Calu3 (cell line): ENCODE data around the gene TARDBP. TPM values are rescaled to one million over a fixed set of nuclear protein-coding genes. Genes with fewer than 3 reads are reported as not detected.

Source experiments
- BruUV-seq: library from RNA; stranded (reverse); fragments of 400-500 nt; replicated peaks from 2 replicates; lab custom pipeline; 2021; lab: Mats Ljungman, UMichigan
- CTCF ChIA-PET: fragments of 300-600 bp; sonication (Branson Sonifier 250); formaldehyde crosslinking; loops from one replicate; lab custom pipeline; 2022; ENCODE audit warnings: antibody characterized with exemption; lab: Charles Lee
- DNase-seq: peaks from one replicate; pipeline ENCODE4 v3.0.0; 2022
- H3K27ac Mint-ChIP-seq: one replicate; pipeline ENCODE4 v1.8.0; 2022; ENCODE audit warnings: mixed read lengths; ENCODE audit not compliant: unreplicated experiment
- H3K27me3 Mint-ChIP-seq: one replicate; pipeline ENCODE4 v1.8.0; 2022; ENCODE audit warnings: mixed read lengths; ENCODE audit not compliant: unreplicated experiment
- H3K36me3 Mint-ChIP-seq: one replicate; pipeline ENCODE4 v1.8.0; 2022; ENCODE audit warnings: mild to moderate bottlenecking, moderate library complexity, mixed read lengths; ENCODE audit not compliant: insufficient read depth, unreplicated experiment
- H3K4me1 Mint-ChIP-seq: one replicate; pipeline ENCODE4 v1.8.0; 2022; ENCODE audit warnings: mild to moderate bottlenecking, low read depth, mixed read lengths; ENCODE audit not compliant: unreplicated experiment
- H3K4me3 Mint-ChIP-seq: one replicate; pipeline ENCODE4 v1.8.0; 2022; ENCODE audit warnings: mild to moderate bottlenecking, low read depth, moderate library complexity, mixed read lengths; ENCODE audit not compliant: unreplicated experiment
- H3K9me3 Mint-ChIP-seq: one replicate; pipeline ENCODE4 v1.8.0; 2022; ENCODE audit warnings: low read depth, mixed read lengths; ENCODE audit not compliant: unreplicated experiment
- intact Hi-C: fragments of 100-400 bp; cut with micrococcal nuclease; formaldehyde crosslinking; loops from one replicate; pipeline ENCODE4 v1.10.0; 2022; ENCODE audit not compliant: unreplicated experiment
- total RNA-seq: library from RNA; stranded (reverse); gene quantifications from 2 replicates; pipeline ENCODE4 v1.2.3, GENCODE V29; 2022
- TF ChIP-seq, protein P1 (sequence below): fragments of 200-600 bp; IDR thresholded peaks from one replicate; pipeline ENCODE4 v1.8.0; 2022; ENCODE audit warnings: antibody characterized with exemption; ENCODE audit not compliant: unreplicated experiment

The TARDBP gene
- total RNA-seq, 1 experiment from 2014 or later = 130 TPM

- Mint-ChIP-seq H3K4me1 (no peaks in the 10 kb centered on the region), H3K9me3 (no peaks in the 10 kb centered on the region), H3K27ac (no peak overlapping the region), H3K27me3 (peaks cover 12% of the 10 kb centered on the region), H3K36me3 (no peaks in the 10 kb centered on the region), H3K4me3 (no peak overlapping the region)
- intact Hi-C loops = no loop called here
- BruUV-seq = no TSS peak
- TF ChIP-seq, protein P1, sequence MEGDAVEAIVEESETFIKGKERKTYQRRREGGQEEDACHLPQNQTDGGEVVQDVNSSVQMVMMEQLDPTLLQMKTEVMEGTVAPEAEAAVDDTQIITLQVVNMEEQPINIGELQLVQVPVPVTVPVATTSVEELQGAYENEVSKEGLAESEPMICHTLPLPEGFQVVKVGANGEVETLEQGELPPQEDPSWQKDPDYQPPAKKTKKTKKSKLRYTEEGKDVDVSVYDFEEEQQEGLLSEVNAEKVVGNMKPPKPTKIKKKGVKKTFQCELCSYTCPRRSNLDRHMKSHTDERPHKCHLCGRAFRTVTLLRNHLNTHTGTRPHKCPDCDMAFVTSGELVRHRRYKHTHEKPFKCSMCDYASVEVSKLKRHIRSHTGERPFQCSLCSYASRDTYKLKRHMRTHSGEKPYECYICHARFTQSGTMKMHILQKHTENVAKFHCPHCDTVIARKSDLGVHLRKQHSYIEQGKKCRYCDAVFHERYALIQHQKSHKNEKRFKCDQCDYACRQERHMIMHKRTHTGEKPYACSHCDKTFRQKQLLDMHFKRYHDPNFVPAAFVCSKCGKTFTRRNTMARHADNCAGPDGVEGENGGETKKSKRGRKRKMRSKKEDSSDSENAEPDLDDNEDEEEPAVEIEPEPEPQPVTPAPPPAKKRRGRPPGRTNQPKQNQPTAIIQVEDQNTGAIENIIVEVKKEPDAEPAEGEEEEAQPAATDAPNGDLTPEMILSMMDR = no peak
- CTCF ChIA-PET = no interaction called here
- DNase-seq = no peak
Measured at GRCh38 chr1:10969267-10969970, 43.0 kb upstream of the TARDBP start.

GRCh38 chr1:10969971-10970332 is 42.5 kb upstream of the TARDBP start:
- H3K4me1 Mint-ChIP-seq = no peaks in the 10 kb centered on the region
- no peak overlapping the region for H3K4me3 Mint-ChIP-seq
- H3K36me3 Mint-ChIP-seq = no peaks in the 10 kb centered on the region
- no TSS peak for BruUV-seq
- TF ChIP-seq, protein P1 = no peak
- intact Hi-C loops = no loop called here
- peaks cover 12% of the 10 kb centered on the region for H3K27me3 Mint-ChIP-seq
- H3K27ac Mint-ChIP-seq = no peak overlapping the region
- H3K9me3 Mint-ChIP-seq = no peaks in the 10 kb centered on the region
- DNase-seq = no peak
- CTCF ChIA-PET = no interaction called here

DNA sequence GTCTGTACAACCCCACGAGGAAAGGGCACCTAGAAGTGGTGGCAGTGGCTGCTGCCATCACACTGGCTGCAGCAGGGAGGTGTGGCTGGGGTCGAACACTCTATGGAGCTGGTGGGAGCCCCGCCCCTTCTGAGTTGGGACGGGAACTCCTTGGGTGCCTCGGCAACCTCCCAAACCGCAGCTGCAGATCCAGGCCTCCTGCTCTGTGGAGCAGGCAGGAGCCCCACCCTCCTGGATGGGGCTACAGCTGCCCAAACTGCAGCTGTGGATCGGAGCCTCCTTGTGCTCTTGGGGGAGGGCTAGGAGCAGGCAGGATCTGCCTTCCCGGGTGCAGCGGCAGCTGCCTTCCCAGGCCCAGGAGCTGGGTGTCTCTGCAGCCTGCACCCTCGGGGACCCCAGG is 38.9 kb upstream of the TARDBP start:
- no peak overlapping the region for H3K4me3 Mint-ChIP-seq
- no peaks in the 10 kb centered on the region for H3K36me3 Mint-ChIP-seq
- DNase-seq = no peak

GRCh38 chr1:10973956-10974881 is 38.2 kb upstream of the TARDBP start:
- Mint-ChIP-seq H3K9me3 (no peaks in the 10 kb centered on the region), H3K4me1 (peaks cover 10% of the 10 kb centered on the region), H3K4me3 (no peak overlapping the region), H3K27ac (no peak overlapping the region), H3K36me3 (no peaks in the 10 kb centered on the region), H3K27me3 (peaks cover 12% of the 10 kb centered on the region)
- intact Hi-C loops = no loop called here
- TF ChIP-seq, protein P1 = no peak
- CTCF ChIA-PET = interaction anchor here (0.5 kb wide), 1 partner anchor 89 kb away, joined by 3 read pairs; no protein-coding TSS in a partner anchor
- no peak for DNase-seq
- BruUV-seq = no TSS peak

More for the DNA sequence above, 38.9 kb upstream of the TARDBP start:
- H3K9me3 Mint-ChIP-seq = no peaks in the 10 kb centered on the region
- H3K27me3 Mint-ChIP-seq = peaks cover 12% of the 10 kb centered on the region
- TF ChIP-seq, protein P1 = no peak
- no TSS peak for BruUV-seq
- peaks cover 3% of the 10 kb centered on the region for H3K4me1 Mint-ChIP-seq
- H3K27ac Mint-ChIP-seq = no peak overlapping the region
- intact Hi-C loops = no loop called here
- CTCF ChIA-PET = interaction anchor here (0.5 kb wide), 1 partner anchor 89 kb away, joined by 3 read pairs; no protein-coding TSS in a partner anchor
